HL-60 (cell line): ENCODE results near the gene DIAPH3.

Experiments
- DNase-seq, 2 experiments: peaks; one replicate each; pipeline ENCODE4 v3.0.0-alpha.2; 2010 to 2020; ENCODE audit warnings: low read depth in 1 of 2, low spot score in 1 of 2
- H3K27ac ChIP-seq: fragments of 250-450 bp; sonication (Bioruptor Pico); replicated peaks from 2 replicates; pipeline ENCODE4 v1.5.1; 2020; ENCODE audit warnings: mild to moderate bottlenecking, moderate library complexity
- H3K27me3 ChIP-seq: fragments of 250-450 bp; sonication (Bioruptor Pico); 2 replicates; pipeline ENCODE4 v1.5.1; 2021; ENCODE audit warnings: mild to moderate bottlenecking, moderate library complexity; ENCODE audit not compliant: insufficient read depth, poor library complexity, severe bottlenecking
- H3K4me3 ChIP-seq: replicated peaks from 2 replicates; pipeline ENCODE4 v1.5.1; 2011; ENCODE audit warnings: mild to moderate bottlenecking, control low read depth, low read length; ENCODE audit not compliant: insufficient read depth
- CTCF ChIP-seq: IDR thresholded peaks from one replicate; pipeline ENCODE4 v1.5.1; 2011; ENCODE audit warnings: low read length, control low read depth, inconsistent platforms; ENCODE audit not compliant: insufficient read depth
- GABPA ChIP-seq: IDR thresholded peaks from 2 replicates; pipeline ENCODE4 v1.6.1; 2012; ENCODE audit warnings: low read depth
- POLR2AphosphoS5 ChIP-seq: IDR thresholded peaks from 2 replicates; pipeline ENCODE4 v1.6.1; 2012; ENCODE audit warnings: low read depth
- REST ChIP-seq: IDR thresholded peaks from 2 replicates; pipeline ENCODE4 v1.6.1; 2012; ENCODE audit warnings: low read depth; ENCODE audit not compliant: insufficient replicate concordance
- SPI1 ChIP-seq: IDR thresholded peaks from 2 replicates; pipeline ENCODE4 v1.6.1; 2012; ENCODE audit warnings: low read depth, mild to moderate bottlenecking, borderline replicate concordance

DIAPH3 gene

DNA sequence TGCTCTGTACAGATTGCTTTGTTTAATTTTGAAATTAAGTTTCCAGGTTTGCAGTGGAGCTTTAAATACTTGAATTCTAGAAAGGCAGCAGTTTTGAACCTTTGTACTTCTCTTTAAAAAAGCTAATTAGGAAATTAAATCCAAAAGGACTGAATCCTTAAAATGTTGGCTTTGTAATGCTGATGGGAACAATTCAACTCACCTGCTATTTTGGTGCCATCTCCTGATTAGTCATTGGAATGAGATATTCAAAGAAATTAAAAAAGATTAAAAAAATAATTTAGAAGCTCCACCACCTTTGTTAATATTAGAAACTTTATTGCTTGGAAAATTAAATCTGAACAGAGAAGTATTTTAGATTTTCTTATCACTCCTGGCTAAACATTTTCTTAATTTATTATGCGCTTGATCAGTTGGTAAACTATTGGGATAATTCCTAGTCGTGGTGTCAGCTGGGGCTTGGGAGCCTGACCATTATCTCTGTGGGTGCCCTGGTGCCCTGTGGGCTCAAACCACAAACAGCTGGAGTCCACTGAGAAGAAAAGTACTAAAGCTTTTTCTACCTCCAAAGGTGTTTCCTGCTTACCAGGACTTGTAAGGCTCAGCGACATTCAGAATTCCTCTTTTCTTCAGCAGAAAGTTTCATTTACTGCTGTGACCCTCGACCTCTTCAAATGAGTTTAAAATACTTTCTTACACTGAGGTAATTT, 540.4 kb downstream of the DIAPH3 start:
- no peak for TF ChIP-seq CTCF
- no peak for TF ChIP-seq POLR2AphosphoS5
- no peak for TF ChIP-seq REST
- no peak for TF ChIP-seq GABPA
- no peak for TF ChIP-seq SPI1
- no peak overlapping the region for H3K4me3 ChIP-seq
- H3K27me3 ChIP-seq, result no peaks in the 10 kb centered on the region
- H3K27ac ChIP-seq, result no peak overlapping the region
- DNase-seq, result no peak

DNA sequence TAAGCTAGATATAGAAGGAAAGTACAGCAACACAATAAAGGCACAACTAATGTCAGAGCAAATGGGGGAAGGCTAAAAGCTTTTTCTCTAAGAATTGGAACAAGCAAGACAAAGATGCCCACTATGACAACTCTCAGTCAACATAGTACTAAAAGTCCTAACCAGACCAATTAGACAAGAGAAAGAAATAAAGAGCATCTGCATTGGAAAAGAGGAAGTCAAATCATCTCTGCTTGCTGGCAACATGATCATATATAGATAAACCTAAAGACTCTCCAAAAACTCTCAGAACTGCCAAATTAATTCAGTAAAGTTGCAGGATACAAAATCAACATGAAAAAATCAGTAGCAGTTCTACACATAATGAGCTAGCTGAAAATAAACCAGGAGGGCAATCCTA, 542.0 kb downstream of the DIAPH3 start:
- Histone ChIP-seq H3K4me3 (no peak overlapping the region), H3K27ac (no peak overlapping the region), H3K27me3 (no peaks in the 10 kb centered on the region)
- no peak for DNase-seq
- TF ChIP-seq POLR2AphosphoS5 (no peak), SPI1 (peak; percentile 88)
